GM21576 (cell line): ENCODE results near the gene DNM3.
"Not testable (repeated sequence)": the region's sequence is repeated elsewhere in the genome, so short reads cannot be mapped to it uniquely, and the experiment has no call there.

Experiments
- ATAC-seq: cut with Tn5 transposase; IDR thresholded peaks from one replicate; pipeline ENCODE4 v1.9.1; 2021; ENCODE audit warnings: mild to moderate bottlenecking, moderate library complexity; ENCODE audit not compliant: unreplicated experiment

Gene DNM3

GRCh38 chr1:172350856-172351255 is 509.6 kb downstream of the DNM3 start:
- no peak for ATAC-seq

GRCh38 chr1:172351346-172351745 is 510.0 kb downstream of the DNM3 start:
- ATAC-seq = no peak

GRCh38 chr1:172351754-172352161 is 510.5 kb downstream of the DNM3 start:
- ATAC-seq = no peak

- ATAC-seq = no peak
Measured at GRCh38 chr1:172352435-172352834, 511.1 kb downstream of the DNM3 start.

GRCh38 chr1:172354291-172355274 is 513.3 kb downstream of the DNM3 start:
- ATAC-seq = no peak

- no peak for ATAC-seq
Measured at GRCh38 chr1:172356620-172357019, 515.3 kb downstream of the DNM3 start.

GRCh38 chr1:172357753-172358385 is 516.6 kb downstream of the DNM3 start:
- peak; percentile 3 for ATAC-seq

GRCh38 chr1:172359491-172359999 is 518.2 kb downstream of the DNM3 start:
- no peak for ATAC-seq

GRCh38 chr1:172360511-172360910 is 519.2 kb downstream of the DNM3 start:
- no peak for ATAC-seq

GRCh38 chr1:172360985-172361384 is 519.7 kb downstream of the DNM3 start:
- no peak for ATAC-seq

GRCh38 chr1:172363852-172364251 is 522.6 kb downstream of the DNM3 start:
- ATAC-seq = no peak

GRCh38 chr1:172371646-172372045 is 530.3 kb downstream of the DNM3 start:
- not testable (repeated sequence) for ATAC-seq

GRCh38 chr1:172373864-172374263 is 532.6 kb downstream of the DNM3 start:
- no peak for ATAC-seq

- no peak for ATAC-seq
Measured at GRCh38 chr1:172375211-172375631, 533.9 kb downstream of the DNM3 start.

- no peak for ATAC-seq
Measured at GRCh38 chr1:172376431-172376830, 535.1 kb downstream of the DNM3 start.

GRCh38 chr1:172377565-172377964 is 536.3 kb downstream of the DNM3 start:
- no peak for ATAC-seq

- ATAC-seq = no peak
Measured at GRCh38 chr1:172378109-172378760, 536.9 kb downstream of the DNM3 start.

- peak; percentile 95 for ATAC-seq
Measured at GRCh38 chr1:172380441-172381244, 539.3 kb downstream of the DNM3 start.

GRCh38 chr1:172381946-172382345 is 540.6 kb downstream of the DNM3 start:
- ATAC-seq = no peak

- no peak for ATAC-seq
Measured at GRCh38 chr1:172382406-172382805, 541.1 kb downstream of the DNM3 start.
